HG02571 (cell line): ENCODE measurements around the gene FAM149A.

Experiments used
- ATAC-seq: cut with Tn5 transposase; IDR thresholded peaks from one replicate; pipeline ENCODE4 v1.9.1; 2021; ENCODE audit warnings: mild to moderate bottlenecking, moderate library complexity; ENCODE audit not compliant: unreplicated experiment

Gene FAM149A

DNA sequence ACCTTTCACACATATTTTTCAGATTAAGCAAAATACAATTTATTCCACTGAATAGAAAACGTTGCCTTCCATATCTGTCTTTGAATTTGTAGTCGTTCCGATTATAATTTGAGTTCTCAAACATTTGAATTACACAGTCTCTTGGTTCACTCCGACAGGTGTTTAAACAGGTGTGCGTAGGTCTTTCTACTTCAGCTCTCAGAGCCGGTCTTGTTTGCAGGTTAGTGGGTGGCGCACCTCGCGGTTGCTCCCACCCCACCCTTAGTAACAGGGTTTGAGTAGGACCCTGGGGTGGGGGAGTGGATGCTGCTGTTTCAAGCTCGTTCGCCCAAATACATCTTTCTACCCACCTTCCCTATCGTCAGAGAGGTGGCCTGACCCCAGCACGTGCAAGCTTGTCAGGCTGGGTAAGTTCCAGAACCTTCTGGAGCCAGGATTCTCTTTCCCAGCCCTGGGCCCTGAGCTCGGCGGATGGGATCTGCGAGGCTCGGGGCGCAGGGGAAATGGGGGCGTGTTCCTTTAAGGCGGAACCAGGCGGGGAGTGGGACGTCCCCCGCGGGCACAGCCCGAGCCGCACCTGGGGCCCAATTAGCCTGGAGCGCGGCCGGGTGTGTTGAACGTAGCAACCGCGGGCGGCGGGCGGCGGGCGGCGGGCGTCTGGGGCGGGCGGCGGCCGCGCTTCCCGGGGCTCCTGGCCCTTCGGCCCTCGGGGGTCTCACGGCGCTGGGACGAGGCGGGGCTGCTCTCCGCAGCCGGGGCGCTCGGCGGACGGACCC lies at the start of gene FAM149A:
TSS of gene FAM149A (plus strand) at position 591 of the 776 bp plus-strand sequence.
- ATAC-seq, result peak; percentile 81

DNA sequence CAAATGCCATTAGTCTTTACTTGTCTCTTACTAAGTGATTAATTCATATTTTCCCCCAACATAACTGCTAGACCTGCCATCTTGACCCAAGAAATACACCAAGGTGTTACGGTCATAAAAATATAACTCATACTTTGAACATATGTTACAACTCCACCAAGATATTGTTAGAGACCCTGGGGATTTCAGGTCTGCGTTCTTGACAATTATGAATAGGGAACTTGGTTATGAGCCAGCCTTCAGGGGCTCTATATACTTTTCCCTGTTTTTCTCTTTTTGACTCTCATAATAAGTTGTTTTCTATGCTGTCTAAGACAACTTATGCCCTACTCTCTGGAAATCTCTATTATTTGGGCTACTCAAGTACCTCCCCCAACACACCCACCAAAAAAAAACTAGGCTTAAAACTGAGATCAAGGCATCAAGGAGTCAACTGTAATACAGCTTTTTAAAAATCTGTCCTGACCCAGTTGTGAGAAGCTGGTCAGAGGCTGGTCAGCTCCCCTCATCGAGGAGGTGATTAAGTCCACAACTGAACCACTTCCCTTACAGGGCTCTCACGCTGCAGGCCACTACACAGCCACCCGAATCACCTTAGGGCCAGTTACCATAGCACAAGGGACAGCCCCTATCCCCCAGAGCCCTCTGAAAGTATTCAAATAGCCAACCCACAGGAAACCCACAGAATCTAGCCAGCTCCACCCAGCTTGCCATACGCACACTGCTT lies 46.1 kb upstream of the FAM149A start:
- ATAC-seq, result peak; percentile 99

DNA sequence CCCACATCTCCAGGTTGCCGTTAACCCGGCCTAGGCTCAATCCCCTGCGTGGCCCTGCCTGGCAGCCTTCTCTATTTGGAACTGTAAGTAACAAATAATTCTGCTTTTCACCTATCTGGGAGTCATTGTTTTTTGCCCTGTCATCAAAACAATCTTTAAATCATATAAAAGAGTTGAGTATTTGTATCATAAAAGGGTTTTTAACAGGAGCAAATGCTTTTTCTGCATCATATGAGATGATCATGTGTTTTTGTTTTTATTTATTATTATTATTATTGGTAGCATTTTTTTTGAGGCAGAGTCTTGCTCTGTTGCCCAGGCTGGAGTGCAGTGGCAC lies 45.6 kb upstream of the FAM149A start:
- no peak for ATAC-seq

DNA sequence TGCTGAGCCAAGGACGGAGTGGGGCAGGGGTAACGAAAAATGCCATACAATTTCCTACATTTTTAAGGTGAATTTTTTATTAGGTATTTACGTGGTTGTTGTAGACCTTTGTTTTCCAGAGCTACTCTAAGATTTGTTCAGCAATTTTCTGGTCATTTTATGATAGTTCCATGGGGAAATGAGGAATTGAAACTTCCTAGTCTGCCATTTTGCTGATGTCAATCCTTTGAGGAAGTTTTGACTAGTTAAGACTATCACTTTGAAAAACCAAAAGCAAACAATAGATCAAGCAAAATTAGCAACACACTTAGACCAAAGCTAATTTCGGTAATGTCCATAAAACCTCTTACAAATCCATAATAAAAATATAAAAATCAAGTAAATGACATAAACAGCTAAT lies 42.6 kb upstream of the FAM149A start:
- no peak for ATAC-seq

DNA sequence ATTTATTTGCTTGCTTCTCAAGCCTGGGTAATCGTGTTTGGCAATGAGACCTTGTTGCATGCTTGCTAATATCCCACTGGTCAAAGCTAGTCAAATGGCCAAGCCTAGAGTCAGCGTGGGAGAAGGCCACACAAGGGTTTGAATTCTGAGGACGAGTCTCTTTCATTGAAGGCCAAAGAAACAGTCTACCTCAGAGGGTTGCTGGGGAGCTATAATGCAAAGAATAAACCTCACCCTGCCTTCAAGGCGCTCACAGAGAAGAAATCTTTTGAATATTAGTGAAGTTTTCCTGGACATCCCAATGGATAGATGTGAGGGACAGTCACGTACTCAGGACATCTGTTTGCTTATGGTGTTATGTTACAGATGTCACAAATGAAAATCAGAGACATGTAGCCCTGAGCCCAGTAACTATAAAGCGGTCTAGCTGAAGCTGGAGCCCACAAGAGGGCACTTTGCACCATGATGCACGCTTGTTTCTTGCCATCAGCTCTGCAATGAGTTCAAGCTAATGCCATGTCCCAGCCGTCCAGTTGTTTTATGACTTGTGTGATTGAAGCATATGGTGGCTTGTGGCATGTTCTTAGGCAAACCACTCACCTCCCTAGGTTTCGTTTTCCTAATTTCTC lies 36.6 kb upstream of the FAM149A start:
- peak; percentile 67 for ATAC-seq

DNA sequence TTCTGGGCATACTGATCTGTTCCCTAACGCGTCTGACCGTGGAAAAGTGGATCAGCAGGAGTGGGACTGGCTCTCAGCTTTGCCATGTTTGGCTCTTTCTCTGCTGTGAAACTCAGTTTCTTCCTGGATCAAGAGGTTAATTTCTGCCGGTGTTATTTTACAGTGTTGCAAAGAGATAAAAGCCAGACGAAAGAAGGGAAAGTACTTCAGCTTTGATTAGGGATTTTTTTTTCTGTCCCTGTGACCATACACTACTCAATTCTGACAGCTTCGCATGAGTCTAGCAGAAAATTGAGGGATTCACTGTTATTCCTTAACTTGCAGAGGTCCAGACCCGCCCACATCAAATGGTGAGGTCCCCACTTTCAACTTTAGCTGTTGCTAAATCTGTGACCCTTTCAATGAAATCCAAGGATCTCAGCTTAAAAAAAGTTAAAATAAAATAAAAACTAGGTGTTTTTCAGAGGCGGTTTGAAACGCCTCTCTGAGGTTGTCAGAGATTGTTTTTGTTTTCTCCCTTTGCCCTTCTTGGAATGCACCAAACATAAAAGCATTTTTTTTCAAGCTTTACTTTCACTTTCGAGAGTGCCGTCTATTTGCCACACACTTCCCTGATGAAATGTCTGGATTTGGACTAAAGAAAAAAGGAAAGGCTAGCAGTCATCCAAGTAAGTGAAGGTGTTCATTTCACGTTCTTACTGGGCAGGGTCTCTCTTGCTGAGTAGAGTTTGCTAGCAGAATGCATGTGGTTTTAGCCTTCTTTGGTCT lies 35.7 kb upstream of the FAM149A start, which contains the start of gene TLR3:
TSS of gene TLR3 (plus strand) at position 576 of the 768 bp plus-strand sequence. CDS start 7,464 bp downstream, outside the sequence.
- no peak for ATAC-seq

DNA sequence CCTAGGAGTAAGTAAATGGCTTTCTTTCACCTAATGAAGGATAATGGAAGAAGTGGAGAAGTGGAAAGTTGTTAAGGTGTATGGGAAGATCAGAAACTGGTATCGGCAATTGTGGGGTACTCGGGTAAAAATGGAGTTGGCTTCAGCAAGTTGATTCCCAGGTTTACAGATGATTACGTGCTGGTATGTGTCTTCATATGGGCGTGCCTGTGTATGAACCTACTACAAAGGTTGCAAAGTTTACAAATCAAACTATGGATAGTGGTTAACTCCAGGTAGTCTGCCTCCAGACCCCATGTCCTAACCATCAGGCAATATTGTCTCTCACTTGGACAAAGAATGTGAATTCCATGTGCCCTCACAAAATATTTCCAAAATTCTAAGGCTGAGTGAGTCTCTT lies 34.8 kb upstream of the FAM149A start:
- ATAC-seq, result no peak

DNA sequence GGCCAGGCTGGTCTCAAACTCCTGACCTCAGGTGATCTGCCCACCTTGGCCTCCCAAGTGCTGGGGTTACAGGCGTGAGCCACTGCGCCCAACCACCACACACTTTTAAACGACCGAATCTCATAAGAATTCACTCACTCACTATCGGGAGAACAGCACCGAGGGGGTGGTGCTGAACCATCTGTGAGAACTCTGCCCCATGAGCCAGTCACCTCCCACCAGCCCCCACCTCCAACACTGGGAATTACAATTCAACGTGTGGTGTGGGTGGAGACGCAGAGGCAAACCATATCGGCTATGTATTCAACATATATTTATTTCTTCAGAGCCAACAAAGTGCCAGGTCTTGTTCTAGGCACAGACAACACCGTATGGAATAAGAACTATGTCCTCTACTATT lies 32.0 kb upstream of the FAM149A start:
- ATAC-seq, result no peak

DNA sequence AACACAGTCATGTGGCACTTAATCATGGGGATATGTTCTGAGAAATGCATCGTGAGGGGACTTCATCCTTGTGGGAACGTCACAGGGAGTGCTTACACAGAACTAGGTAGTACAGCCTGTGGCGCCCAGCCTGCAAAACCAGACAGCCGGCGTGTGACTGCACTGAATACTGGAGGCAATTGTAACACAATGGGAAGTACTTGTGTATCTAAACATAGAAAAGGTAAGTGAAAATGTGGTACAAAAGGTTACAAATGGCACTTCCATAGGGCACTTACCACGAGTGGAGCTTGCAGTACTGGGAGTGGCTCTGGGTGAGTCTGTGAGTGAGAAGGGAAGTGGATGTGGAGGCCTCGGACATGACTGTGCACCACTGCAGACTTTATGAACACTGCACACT lies 30.3 kb upstream of the FAM149A start:
- ATAC-seq, result no peak

DNA sequence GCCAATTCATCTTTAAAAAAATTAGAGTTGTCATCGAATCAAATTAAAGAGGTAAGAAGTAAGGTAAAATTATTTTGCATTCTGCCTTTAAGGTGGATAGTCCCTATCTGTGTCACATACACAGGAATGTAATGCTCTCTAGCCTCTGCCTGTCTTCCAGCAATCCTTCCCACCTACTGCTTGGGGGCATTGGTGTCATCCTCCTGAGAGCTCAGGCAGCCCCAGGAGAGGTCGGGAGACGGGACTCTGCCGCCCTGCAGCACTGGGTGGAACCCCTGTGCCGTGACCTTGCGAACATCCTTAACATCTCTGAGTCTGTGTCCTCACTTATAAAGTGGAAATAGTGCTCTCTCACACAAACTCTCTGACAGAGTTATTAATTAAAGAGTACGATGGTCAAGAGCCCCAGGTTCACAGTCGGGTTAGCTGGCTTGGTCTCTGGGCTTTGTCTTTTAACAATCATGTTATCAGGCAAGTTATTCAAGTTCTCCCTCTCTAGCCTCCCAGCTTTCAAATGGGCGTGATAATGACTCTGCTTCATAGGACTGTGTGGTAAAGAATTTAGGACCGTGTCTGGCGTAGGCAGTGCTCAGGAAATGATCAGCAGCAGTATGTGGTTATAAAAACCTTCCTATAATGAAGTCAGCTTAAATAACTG lies 25.4 kb upstream of the FAM149A start:
- no peak for ATAC-seq

DNA sequence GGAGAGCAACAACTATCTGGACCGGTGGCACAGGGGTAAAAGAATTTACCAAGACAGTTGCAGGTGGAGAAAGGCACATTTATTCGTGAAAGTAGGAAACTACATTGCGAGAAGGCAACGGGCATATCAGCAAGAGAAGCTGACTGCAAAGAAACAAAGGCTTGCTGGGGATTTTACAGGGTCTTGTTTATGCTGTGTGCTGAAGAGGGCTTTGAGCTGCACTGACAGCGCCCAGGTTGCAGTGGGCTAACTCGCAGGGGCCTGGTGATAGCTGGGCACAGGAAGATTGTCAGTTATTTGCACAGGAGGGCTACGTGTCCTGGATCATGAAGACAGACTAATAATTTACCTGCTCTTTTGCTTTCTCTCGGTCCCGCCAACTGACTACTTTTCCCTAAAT lies 24.8 kb upstream of the FAM149A start:
- ATAC-seq, result no peak

DNA sequence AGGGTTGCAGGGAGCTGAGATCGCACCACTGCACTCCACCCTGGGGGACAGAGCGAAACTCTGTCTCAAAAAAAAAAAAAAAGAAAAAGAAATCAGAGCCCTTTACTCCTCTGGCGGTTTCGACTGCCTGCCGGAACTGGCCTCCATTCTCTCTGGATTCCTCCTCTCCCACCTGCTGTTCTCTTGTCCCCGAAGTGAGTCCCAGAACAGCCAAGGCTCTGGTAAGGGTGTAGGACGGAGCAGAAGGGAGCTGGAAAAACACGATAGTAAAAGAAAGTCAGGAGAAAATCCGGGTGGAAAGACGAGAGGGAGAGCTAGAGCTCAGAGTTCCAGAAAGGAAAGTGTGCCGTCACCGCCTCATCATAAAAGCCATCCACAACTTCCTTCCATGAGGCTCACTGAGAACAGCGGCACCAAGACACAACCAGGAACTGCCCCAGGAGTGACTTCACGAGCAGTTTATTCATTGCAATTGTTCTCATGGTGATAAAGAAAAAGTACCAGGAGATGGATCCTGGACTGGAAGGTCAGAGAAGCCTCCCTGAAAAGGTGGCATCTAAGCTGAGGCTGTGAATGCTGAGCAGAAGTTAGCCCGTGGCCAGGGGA lies 23.2 kb upstream of the FAM149A start:
- ATAC-seq, result no peak

DNA sequence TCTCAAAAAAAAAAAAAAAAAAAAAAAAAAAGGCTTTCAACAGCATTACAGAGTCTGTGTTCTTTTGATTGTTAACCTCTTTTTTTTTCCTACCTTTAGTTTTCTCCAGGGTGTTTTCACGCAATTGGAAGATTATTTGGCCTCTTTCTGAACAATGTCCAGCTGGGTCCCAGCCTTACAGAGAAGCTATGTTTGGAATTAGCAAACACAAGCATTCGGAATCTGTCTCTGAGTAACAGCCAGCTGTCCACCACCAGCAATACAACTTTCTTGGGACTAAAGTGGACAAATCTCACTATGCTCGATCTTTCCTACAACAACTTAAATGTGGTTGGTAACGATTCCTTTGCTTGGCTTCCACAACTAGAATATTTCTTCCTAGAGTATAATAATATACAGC lies 22.3 kb upstream of the FAM149A start:
- ATAC-seq, result no peak

DNA sequence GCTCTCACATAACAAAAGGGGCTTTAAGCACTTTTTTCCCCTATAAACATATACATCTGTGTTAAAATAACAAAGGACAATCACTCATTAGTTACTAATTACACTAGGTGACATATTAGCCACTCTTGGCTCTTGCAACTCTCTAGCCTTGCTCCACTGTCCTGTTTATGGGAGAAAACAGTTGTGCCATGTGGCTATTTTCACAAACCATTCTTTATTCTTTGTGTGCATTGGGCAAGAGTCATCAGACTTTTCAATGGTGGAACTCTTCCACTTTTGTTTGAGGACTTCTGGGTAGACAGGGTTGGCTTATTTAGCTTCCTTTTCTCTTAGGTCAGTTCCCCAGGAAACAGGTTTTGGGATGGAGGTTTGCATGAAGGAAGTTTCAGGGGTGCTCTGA lies 16.0 kb upstream of the FAM149A start:
- ATAC-seq, result no peak

DNA sequence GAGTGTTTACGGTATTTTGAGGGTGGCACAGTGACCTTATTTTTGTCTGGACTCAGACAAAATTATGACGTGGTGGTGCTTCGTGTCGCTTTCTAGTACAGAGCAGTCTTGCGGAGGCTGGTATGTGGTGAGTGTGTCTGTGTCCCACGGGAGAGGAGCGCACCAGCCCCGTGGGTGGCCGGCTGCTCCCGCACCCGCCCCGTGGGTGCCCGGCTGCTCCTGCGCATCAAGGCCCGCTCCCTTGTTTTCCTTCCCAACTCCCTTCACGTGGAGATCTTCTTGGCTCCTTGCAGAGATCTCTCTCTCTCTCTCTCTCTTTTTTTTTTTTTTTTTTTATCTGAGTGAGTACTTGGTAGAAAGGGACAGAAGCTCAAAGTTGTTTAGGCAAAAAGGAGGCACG lies 12.2 kb upstream of the FAM149A start:
- no peak for ATAC-seq

DNA sequence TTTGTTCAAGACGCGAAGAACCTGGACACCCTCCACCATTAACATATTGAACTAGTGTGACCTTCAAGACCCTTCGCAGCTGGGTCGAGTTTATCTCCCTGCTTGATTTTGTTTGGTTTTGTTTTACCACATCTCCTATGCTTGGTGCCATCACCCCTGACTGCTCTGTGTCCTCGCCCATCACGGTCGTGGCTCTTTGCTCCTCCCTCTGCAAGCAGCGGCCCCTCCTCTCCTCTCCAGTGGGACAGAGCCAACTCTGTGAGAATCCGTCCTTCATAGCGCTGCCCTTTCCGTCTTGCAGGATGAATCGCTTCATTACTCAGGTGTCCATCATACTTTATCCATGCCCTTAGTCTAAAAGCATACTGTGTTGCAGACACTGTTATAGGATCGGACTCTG lies 9.1 kb upstream of the FAM149A start:
- no peak for ATAC-seq

DNA sequence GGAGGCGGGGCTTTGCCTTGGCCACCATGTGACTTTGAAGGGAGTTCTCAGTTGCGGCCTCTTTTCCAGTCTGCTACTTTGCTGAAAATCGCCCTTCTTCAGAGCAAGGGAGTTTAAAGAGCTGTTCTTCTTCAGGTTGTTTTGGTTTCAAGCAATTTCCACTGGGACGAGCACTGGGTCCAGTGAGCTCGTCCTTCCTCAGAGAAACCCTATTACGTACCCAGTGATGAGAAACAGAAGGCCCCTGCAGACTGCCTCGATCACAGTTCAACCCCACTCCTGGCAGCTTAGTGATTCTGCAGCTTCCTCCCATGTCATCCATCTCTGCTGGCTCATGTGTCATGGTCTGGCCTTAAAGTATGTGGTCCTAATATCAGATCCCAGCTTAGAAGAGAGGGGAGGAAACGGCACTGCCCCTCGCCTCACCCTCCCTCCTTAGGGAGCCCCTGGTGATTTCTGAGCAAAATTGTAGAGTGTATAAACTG lies 7.8 kb upstream of the FAM149A start:
- no peak for ATAC-seq

DNA sequence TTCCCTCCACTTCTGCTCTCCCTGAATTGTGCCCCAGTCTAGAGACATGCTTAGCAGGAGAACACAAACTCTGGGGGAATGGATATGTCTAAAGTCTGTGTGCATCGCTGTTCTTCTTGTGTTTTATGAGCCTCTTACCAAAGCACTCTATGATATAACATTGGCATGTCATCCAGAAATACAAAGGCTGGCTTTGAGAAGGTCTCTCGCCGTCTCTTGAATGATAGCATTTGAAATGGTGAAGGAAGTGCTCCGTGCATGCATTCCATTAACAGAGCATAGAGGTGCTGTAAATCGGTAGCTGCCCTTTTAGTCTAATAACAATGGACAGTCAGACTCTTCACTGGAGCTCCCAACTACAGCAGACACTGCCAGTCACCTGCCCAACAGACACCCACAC lies 7.1 kb upstream of the FAM149A start:
- no peak for ATAC-seq

DNA sequence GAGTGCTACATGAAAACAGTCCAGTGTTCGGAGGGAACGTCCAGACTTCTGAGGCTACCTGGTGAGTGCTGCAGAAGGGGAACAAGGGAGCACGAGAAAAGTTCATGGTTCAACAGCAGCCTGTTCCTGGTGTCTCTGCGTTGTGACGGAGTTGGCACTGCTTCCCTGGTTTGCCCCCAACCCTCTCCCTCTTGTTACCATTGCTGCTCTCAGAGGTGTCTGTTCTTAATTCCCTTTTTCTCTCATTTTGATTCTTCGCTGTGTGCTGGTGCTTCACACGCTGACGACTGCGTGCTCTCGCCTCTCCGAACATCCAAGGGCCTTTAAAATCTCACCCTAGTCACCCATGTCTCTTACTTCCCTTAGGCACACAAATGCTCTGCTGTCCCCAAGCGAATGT lies 1.6 kb upstream of the FAM149A start:
- no peak for ATAC-seq
